Measurements from ENCODE around the gene GNGT2.

DNA sequence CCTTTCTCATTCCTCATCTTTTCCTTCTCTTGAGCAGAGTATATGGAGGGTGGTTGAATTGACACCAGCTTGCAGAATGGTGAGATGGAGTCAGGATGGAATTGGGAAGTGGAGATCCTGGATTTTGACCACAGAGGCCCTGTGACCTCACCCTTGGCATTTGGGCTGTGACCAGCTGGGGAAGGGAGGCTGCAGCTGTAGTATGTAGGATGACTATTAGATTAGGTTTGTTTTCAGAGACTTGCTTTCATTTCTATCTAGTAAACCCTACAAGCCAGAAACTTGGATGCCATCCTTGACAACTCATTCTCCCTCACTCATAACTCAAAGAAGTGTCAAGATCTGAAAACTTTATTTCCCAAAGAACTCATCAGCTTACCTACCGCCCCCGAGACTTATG, 5.9 kb downstream of the GNGT2 start:
- TF ChIP-seq, protein P1, sequence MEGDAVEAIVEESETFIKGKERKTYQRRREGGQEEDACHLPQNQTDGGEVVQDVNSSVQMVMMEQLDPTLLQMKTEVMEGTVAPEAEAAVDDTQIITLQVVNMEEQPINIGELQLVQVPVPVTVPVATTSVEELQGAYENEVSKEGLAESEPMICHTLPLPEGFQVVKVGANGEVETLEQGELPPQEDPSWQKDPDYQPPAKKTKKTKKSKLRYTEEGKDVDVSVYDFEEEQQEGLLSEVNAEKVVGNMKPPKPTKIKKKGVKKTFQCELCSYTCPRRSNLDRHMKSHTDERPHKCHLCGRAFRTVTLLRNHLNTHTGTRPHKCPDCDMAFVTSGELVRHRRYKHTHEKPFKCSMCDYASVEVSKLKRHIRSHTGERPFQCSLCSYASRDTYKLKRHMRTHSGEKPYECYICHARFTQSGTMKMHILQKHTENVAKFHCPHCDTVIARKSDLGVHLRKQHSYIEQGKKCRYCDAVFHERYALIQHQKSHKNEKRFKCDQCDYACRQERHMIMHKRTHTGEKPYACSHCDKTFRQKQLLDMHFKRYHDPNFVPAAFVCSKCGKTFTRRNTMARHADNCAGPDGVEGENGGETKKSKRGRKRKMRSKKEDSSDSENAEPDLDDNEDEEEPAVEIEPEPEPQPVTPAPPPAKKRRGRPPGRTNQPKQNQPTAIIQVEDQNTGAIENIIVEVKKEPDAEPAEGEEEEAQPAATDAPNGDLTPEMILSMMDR (IDR thresholded peaks at IDR 0.05; ENCODE audit: low read length) = no peak
- TF ChIP-seq EZH2phosphoT487 (IDR thresholded peaks at IDR 0.05; ENCODE audit: low read length) = no peak
